CD4-positive, alpha-beta T cell treated with Interferon gamma for 1 hour (primary cell): ENCODE data around the gene DAPK2.
A peak's percentile ranks its signal among the peaks of the same experiment; 100 is the strongest.

Experiments used
- DNase-seq: peaks from one replicate; pipeline ENCODE4 v3.0.0-alpha.2; 2020

The DAPK2 gene

GRCh38 chr15:63889831-63890230 lies 156.5 kb downstream of the DAPK2 start:
- DNase-seq = no peak

DNA sequence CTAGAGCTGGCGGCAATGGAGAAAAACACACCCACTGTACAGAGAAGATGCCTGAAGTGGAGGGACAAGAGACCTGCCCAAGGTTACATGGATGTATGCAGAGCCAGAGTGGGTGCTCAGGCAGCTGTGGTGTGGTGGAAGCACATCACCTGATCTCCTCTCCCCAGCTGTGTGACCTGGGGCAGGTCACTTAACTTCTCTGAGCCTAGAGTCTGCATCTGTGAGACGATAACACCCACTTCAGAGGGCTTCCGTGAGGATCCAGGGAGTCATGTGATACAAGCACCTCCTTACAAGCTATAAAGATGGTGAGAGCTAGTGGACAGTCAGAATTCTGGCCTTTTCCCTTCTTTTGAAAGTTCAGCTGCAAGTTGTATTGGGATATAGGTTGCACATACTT lies 157.5 kb downstream of the DAPK2 start:
- DNase-seq = no peak

- DNase-seq = no peak
Measured at GRCh38 chr15:63888146-63888545, 158.1 kb downstream of the DAPK2 start.

GRCh38 chr15:63887630-63888029 lies 158.7 kb downstream of the DAPK2 start:
- DNase-seq = no peak

- DNase-seq = no peak
Measured at GRCh38 chr15:63884953-63885352, 161.3 kb downstream of the DAPK2 start.

DNA sequence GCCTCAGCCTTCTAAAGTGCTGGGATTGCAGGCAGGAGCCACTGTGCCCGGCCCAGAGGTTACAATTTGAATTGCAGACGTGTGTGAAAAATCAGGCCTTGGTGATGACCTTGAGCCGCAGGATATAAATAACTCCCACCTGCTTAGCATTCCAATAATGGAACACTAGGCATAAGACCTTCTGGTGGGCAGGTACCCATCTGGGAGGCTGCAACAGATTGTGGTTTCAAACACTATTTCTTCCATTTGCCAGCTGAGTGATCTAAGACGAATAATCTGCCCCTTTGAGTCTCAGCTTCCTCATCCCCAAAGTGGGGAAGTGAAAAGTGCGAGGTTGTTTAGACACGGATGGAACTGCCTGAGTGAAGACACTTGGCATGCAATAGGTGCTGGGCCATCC lies 164.9 kb downstream of the DAPK2 start:
- DNase-seq = peak; percentile 21

DNA sequence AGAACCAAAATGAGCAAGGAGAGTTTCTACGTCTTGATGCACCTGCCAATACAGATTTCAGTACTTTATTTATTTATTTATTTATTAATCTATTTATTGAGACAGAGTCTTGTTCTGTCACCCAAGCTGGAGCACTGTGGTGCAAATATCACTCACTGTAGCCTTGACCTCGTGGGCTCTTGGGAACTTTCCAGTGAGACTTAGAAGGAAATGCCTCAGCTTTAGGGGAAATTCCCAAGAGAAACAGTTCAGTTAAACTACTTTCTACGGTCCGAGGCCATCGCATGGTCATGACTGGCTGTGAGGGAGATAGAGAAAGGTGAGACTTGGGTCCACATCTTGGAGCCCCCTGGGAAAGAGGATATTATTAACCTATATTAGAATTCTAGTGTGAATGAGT lies 165.5 kb downstream of the DAPK2 start:
- no peak for DNase-seq

GRCh38 chr15:63879995-63880394 lies 166.3 kb downstream of the DAPK2 start:
- no peak for DNase-seq

DNA sequence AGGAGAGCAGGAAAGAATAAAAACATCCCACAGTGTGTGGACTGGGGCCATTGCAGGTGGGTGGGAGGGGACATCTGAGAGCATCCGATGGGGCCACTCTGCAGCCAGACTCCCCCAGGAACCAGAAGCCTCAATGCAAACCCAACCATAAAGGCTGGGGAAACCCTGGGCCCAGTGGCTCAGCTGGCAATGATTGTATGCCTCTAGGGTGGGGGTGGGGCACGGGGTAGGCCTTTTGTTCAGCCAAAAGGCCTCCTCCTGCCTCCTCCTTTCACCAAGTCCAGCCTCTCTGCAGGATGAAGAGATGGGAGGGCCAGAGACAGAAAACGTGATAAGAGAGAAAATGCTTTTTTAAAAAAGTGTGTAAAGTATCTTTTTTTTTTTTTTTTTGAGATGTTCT lies 167.1 kb downstream of the DAPK2 start:
- no peak for DNase-seq

- DNase-seq = no peak
Measured at GRCh38 chr15:63877713-63878271, 168.5 kb downstream of the DAPK2 start.

DNA sequence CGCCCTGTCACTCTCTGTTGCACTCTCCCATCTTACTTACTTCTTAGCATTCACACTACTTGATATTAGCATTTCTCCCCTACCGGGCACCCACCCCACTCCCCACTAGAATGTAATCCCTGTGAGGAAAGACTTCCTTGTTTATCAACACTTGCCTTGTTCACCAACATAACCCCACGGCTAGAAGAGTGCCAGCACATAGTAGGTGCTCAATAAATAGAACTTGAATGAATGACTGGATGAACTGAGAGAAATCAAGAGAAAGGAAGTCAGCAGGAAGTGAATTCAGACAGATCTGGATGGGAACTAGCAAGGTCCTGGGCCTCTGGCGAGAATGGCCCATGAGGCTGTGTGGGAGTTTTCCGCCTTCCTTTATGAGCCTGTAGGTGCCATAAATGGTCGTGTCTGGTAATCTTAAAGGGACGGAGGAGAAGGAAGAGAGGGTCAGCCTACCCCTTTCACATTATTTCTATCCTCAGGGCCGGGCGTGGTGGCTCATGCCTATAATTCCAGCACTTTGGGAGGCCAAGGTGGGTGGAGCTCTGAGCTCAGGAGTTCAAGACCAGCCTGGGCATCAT lies 170.1 kb downstream of the DAPK2 start:
- DNase-seq = no peak

DNA sequence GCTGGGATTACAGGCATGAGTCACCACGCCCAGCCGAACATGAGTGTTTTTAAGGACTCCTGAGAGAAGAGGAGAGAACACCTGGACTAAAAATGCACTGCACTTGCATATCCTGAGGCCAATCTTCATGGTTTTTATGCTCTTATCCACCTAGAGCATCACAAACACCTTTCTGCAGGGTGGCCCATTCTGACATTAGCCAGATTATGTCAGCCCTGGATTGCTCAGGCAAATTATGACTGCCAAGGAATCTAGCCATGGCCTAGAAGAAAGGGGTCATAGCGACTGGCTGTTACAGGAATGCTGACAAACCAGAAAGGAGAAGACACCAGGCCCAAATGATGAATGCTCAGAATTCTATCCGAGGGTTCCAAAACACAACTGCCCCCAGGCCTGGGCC lies 171.7 kb downstream of the DAPK2 start:
- no peak for DNase-seq

GRCh38 chr15:63872759-63873510 lies 173.3 kb downstream of the DAPK2 start:
- no peak for DNase-seq

DNA sequence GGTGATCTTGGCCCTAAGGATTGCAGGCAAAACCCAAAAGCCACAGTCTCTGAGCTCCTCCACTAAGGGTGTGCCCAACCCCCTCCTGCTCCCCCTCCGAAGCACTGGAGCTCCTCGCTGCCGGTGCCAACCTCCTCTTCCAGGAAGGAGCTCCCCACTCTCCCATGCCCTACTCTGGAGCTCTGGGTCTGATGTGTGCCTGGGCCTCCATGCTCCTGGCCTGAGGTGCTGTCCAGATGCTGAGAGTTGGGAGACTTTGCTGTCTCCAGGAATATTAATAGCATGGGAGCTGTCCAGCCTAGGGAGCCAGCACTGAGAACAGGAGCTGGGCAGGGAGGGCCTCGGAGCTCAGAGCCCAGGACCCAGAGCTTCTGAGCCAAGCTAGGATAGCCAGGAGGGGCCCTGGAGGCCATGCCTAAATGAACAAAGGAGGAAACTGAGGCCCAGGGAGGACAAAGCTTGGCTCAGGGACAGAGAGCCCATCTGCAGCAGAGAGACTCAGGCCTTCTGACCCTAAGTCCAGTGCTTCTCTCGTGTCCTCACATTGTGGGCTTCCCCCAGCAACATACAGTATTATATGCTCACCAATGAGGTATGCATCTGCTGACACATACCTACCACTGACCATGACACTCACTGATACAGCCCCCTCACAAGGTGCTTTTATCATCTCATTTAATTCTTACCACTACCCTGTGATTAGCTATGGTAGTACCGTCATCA lies 175.6 kb downstream of the DAPK2 start:
- no peak for DNase-seq

DNA sequence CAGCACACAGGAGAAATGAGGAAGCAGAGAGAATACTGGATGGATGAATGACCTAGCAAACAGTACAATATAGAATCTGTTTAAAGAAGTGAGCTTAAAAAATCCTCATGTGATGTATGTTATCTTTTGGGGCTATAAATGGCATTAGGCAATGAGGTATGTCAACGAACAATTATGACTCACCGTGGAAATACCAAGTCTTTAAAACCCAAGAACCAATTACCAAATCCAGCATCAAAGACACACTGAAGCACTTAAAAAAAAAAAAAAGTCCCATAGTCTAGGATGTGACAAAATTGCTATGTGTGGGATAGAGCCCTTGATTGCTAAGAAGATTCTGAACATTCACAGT lies 176.3 kb downstream of the DAPK2 start:
- no peak for DNase-seq

GRCh38 chr15:63869371-63870042 lies 176.8 kb downstream of the DAPK2 start:
- no peak for DNase-seq

- DNase-seq = no peak
Measured at GRCh38 chr15:63864186-63864585, 182.1 kb downstream of the DAPK2 start.

DNA sequence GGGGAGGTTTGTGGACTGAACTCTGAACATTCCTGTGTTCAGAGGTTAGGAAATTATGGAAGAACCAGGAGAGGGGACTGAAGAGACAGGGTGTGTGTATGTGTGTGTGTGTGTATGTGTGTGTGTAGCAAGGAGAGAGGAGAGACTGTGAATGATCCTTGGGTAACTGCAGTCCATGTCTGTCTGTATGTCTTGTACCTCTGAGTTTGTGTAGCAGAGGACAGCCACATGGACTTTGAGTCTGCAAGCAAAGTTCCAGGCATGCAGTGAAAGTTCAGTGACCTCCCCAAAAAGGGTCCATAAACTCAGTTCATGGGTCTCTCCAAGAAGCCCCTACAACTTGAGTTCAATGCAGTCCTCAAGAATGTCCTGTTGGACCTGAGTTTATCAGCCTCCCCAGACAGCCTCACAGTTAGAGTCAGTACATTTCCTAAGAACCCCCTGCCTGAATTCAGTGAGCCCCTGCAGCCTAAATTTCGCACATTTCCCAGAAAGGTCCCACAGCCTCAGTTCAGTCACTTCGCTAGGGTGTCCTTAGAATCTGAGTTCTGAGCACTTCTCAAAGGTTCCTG lies 184.3 kb downstream of the DAPK2 start:
- DNase-seq = no peak

DNA sequence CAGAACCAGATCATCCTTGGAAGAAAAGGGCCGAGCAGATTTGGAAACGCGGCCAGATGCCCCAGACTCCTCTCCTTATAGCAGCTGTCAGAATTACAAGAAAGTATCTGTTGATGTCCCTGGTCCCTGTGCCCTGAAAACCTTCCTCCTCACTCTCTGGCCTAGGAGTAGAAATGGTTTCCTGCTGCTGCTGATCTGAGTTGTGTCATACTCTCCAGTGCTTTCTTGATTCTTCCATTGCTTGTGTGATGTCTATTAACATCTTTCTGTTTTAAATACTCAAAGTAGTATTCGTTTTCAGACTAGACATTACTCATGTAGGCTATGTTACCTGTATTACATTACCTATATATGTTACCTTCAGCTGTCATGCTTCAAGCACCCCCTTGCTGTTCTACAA lies 185.7 kb downstream of the DAPK2 start:
- no peak for DNase-seq

DNA sequence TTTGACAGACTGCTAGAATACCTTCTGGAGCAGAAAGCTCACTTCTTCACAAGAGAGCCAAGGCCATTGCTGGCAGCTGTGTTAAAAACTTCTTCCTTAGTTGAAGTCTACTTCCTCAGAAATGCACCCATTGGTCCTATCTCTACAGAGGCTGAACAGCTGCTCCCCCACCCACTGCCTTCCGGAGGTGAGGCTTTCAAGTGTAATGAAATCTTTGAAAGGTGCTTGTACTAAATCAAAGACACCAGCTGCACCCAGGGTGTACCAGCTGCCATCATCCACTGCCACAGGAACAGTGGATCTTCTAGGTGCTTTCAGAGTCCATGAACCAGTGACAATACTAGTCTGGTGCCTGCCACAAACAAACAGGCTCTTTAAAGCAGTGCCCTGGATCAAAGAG lies 186.1 kb downstream of the DAPK2 start:
- peak; percentile 72 for DNase-seq

GRCh38 chr15:63858881-63859280 lies 187.4 kb downstream of the DAPK2 start:
- peak; percentile 48 for DNase-seq

GRCh38 chr15:63858448-63858847 lies 187.8 kb downstream of the DAPK2 start:
- DNase-seq = no peak

DNA sequence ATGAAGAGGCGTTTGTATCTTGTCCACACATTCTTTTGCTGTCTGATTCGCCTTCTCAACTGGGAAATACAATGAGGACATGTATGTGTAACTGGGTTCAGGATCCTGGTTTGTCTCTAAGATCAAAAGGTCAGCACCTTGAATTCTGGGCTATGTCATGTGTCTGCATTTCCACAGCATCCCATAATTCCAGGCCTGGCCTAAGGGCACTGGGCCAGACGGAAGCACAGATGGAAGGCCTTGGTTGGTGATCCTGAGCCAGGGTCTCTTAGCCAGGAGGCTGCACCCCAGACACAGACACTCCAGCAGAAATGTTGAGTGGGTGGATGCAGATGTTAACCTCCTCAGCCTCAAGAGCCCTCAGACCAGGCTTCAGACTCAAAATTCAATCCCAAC lies 188.8 kb downstream of the DAPK2 start:
- DNase-seq = no peak
